Stimulated activated effector memory CD8-positive, alpha-beta T cell treated with anti-CD3 and anti-CD28 coated beads, Interleukin-12 subunit alpha, Interleukin-12 subunit beta, amount 100 ng/mL, for 72 hours (primary cell): ENCODE measurements around the gene FDXR.
A peak's percentile ranks its signal among the peaks of the same experiment; 100 is the strongest.

Experiments
- ATAC-seq: fragments of 150-1000 bp; cut with Tn5 transposase; 2 replicates; pipeline ENCODE4 v1.10.0; 2021
- DNase-seq, 2 donors: peaks; one replicate each; pipeline ENCODE4 v3.0.0; 2021 to 2022; ENCODE audit warnings: low spot score in 2 of 2
- H3K27ac Mint-ChIP-seq: one replicate; pipeline ENCODE4 v1.8.0; 2022; ENCODE audit warnings: mild to moderate bottlenecking, mixed read lengths
- H3K36me3 Mint-ChIP-seq: one replicate; pipeline ENCODE4 v1.8.0; 2022; ENCODE audit warnings: mild to moderate bottlenecking, mixed read lengths
- H3K4me1 Mint-ChIP-seq: one replicate; pipeline ENCODE4 v1.8.0; 2022; ENCODE audit warnings: mixed read lengths
- H3K4me3 Mint-ChIP-seq: one replicate; pipeline ENCODE4 v1.8.0; 2022; ENCODE audit warnings: mild to moderate bottlenecking, mixed read lengths
- H3K9me3 Mint-ChIP-seq: one replicate; pipeline ENCODE4 v1.8.0; 2022; ENCODE audit warnings: mixed read lengths

Gene FDXR

GRCh38 chr17:74842599-74843351 lies 30.0 kb downstream of the FDXR start:
- Mint-ChIP-seq H3K27ac (no peak overlapping the region), H3K4me1 (peaks cover 26% of the 10 kb centered on the region), H3K36me3 (peaks cover 7% of the 10 kb centered on the region), H3K4me3 (no peak overlapping the region), H3K9me3 (no peaks in the 10 kb centered on the region)
- DNase-seq (no peak), ATAC-seq (peak; percentile 46)

GRCh38 chr17:74842146-74842598 lies 30.6 kb downstream of the FDXR start:
- no peak for ATAC-seq
- Mint-ChIP-seq H3K4me1 (peaks cover 26% of the 10 kb centered on the region), H3K4me3 (no peak overlapping the region), H3K27ac (no peak overlapping the region), H3K36me3 (peaks cover 7% of the 10 kb centered on the region), H3K9me3 (no peaks in the 10 kb centered on the region)
- no peak for DNase-seq

GRCh38 chr17:74840989-74841666 lies 31.7 kb downstream of the FDXR start:
- H3K4me3 Mint-ChIP-seq = no peak overlapping the region
- ATAC-seq (no peak), DNase-seq (no peak)
- H3K4me1 Mint-ChIP-seq = peaks cover 26% of the 10 kb centered on the region
- H3K36me3 Mint-ChIP-seq = peaks cover 12% of the 10 kb centered on the region
- H3K27ac Mint-ChIP-seq = peak overlapping the region; percentile 40
- H3K9me3 Mint-ChIP-seq = no peaks in the 10 kb centered on the region

GRCh38 chr17:74839990-74840852 lies 32.6 kb downstream of the FDXR start:
- H3K36me3 Mint-ChIP-seq = peaks cover 16% of the 10 kb centered on the region
- ATAC-seq = peak; percentile 4
- peak overlapping the region; percentile 40 for H3K27ac Mint-ChIP-seq
- peaks cover 26% of the 10 kb centered on the region for H3K4me1 Mint-ChIP-seq
- H3K9me3 Mint-ChIP-seq = no peaks in the 10 kb centered on the region
- H3K4me3 Mint-ChIP-seq = no peak overlapping the region
- DNase-seq = no peak

GRCh38 chr17:74838274-74838673 lies 34.5 kb downstream of the FDXR start:
- H3K4me1 Mint-ChIP-seq = peaks cover 26% of the 10 kb centered on the region
- no peaks in the 10 kb centered on the region for H3K9me3 Mint-ChIP-seq
- H3K36me3 Mint-ChIP-seq = peaks cover 16% of the 10 kb centered on the region
- DNase-seq (no peak), ATAC-seq (no peak)
- no peak overlapping the region for H3K4me3 Mint-ChIP-seq
- no peak overlapping the region for H3K27ac Mint-ChIP-seq

GRCh38 chr17:74836691-74837467 lies 35.9 kb downstream of the FDXR start:
- Mint-ChIP-seq H3K9me3 (no peaks in the 10 kb centered on the region), H3K27ac (no peak overlapping the region), H3K36me3 (peaks cover 11% of the 10 kb centered on the region), H3K4me1 (peaks cover 27% of the 10 kb centered on the region), H3K4me3 (no peak overlapping the region)
- ATAC-seq = no peak
- no peak for DNase-seq

GRCh38 chr17:74836191-74836590 lies 36.6 kb downstream of the FDXR start:
- H3K4me1 Mint-ChIP-seq = peaks cover 20% of the 10 kb centered on the region
- DNase-seq = no peak

GRCh38 chr17:74833501-74834377 lies 39.1 kb downstream of the FDXR start:
- H3K9me3 Mint-ChIP-seq = no peaks in the 10 kb centered on the region
- H3K4me1 Mint-ChIP-seq = peaks cover 5% of the 10 kb centered on the region
- ATAC-seq (no peak), DNase-seq (no peak)
- H3K36me3 Mint-ChIP-seq = peaks cover 9% of the 10 kb centered on the region
- H3K4me3 Mint-ChIP-seq = no peak overlapping the region
- peak overlapping the region; percentile 41 for H3K27ac Mint-ChIP-seq

More at GRCh38 chr17:74836191-74836590, 36.6 kb downstream of the FDXR start:
- H3K9me3 Mint-ChIP-seq = no peaks in the 10 kb centered on the region
- no peak for ATAC-seq
- no peak overlapping the region for H3K4me3 Mint-ChIP-seq
- H3K27ac Mint-ChIP-seq = no peak overlapping the region
- peaks cover 9% of the 10 kb centered on the region for H3K36me3 Mint-ChIP-seq

- no peak for DNase-seq
- Mint-ChIP-seq H3K27ac (no peak overlapping the region), H3K4me3 (no peak overlapping the region), H3K9me3 (no peaks in the 10 kb centered on the region), H3K36me3 (peaks cover 9% of the 10 kb centered on the region), H3K4me1 (peaks cover 5% of the 10 kb centered on the region)
- no peak for ATAC-seq
These were observed 40.4 kb downstream of the FDXR start for GRCh38 chr17:74832421-74832820.

GRCh38 chr17:74831444-74832146 lies 41.2 kb downstream of the FDXR start:
- peaks cover 8% of the 10 kb centered on the region for H3K36me3 Mint-ChIP-seq
- H3K4me3 Mint-ChIP-seq = no peak overlapping the region
- ATAC-seq (no peak), DNase-seq (no peak)
- no peak overlapping the region for H3K27ac Mint-ChIP-seq
- H3K4me1 Mint-ChIP-seq = peaks cover 5% of the 10 kb centered on the region
- no peaks in the 10 kb centered on the region for H3K9me3 Mint-ChIP-seq

- Mint-ChIP-seq H3K27ac (no peak overlapping the region), H3K9me3 (no peaks in the 10 kb centered on the region), H3K4me3 (no peak overlapping the region), H3K36me3 (peaks cover under 1% of the 10 kb centered on the region), H3K4me1 (peaks cover 5% of the 10 kb centered on the region)
- ATAC-seq = no peak
- DNase-seq = no peak
These were observed 41.9 kb downstream of the FDXR start for GRCh38 chr17:74830861-74831260.

- no peak overlapping the region for H3K4me3 Mint-ChIP-seq
- no peaks in the 10 kb centered on the region for H3K9me3 Mint-ChIP-seq
- ATAC-seq = no peak
- no peaks in the 10 kb centered on the region for H3K36me3 Mint-ChIP-seq
- peaks cover 5% of the 10 kb centered on the region for H3K4me1 Mint-ChIP-seq
- H3K27ac Mint-ChIP-seq = no peak overlapping the region
- no peak for DNase-seq
These were observed 45.0 kb downstream of the FDXR start for GRCh38 chr17:74827800-74828199.

- ATAC-seq (no peak), DNase-seq (no peak)
- no peak overlapping the region for H3K27ac Mint-ChIP-seq
- H3K36me3 Mint-ChIP-seq = no peaks in the 10 kb centered on the region
- no peak overlapping the region for H3K4me3 Mint-ChIP-seq
- no peaks in the 10 kb centered on the region for H3K4me1 Mint-ChIP-seq
- no peaks in the 10 kb centered on the region for H3K9me3 Mint-ChIP-seq
These were observed 46.7 kb downstream of the FDXR start for GRCh38 chr17:74825952-74826719.
